DMS153 treated with DMSO at 0.1 percent for 48 hours (cell line): ENCODE measurements around the gene FBXL20.
"Not testable (repeated sequence)": the region's sequence is repeated elsewhere in the genome, so short reads cannot be mapped to it uniquely, and the experiment has no call there.

Experiments used
- DNase-seq: peaks from one replicate; lab custom pipeline; 2025; ENCODE audit not compliant: unreplicated experiment; lab: John Stamatoyannopoulos, UW

Gene FBXL20

DNA sequence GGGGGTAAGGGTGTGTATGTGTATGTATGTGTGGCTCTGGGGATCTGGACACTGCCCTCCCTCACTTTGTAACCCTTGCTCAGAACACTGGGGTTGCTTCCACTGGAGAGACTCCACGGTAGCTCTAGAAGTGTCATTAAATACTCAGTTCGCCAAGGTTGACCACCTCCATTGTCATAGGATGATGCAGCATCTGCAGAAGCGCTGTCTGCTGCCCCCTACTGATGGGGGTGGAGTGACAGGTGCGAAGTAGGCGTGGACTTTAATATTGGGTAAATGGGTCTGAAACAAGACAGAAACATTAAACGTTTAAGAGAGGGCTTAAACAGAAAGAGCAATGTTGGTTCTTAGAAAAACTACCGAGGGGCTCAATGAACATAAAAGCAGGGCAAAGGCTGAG, 140.1 kb downstream of the FBXL20 start:
- DNase-seq, result no peak

- no peak for DNase-seq
Observed at GRCh38 chr17:39252788-39253460, 148.5 kb downstream of the FBXL20 start.

GRCh38 chr17:39251997-39252396, 149.4 kb downstream of the FBXL20 start:
- no peak for DNase-seq

- DNase-seq, result not testable (repeated sequence)
Observed at GRCh38 chr17:39250076-39250475, 151.3 kb downstream of the FBXL20 start.

DNA sequence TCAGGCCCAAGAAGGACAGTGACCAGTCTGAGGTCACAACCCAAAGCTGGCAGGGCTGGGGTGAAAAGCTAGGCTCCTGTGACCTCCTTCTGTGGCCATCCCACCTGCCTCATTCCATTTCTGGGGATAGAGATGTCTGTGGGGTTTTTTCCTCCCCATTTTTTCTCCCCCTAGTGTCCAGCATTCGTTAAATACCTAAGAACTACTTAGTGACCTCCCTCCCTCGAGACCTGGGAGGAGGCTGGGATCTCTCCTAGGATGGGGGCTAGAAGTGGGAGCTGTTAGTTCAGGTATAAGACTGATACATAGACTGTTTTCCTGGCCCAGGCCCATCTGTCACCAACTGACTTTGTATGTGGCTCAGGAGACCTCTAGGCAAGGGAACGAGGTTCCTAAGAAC, 155.2 kb downstream of the FBXL20 start:
- no peak for DNase-seq

DNA sequence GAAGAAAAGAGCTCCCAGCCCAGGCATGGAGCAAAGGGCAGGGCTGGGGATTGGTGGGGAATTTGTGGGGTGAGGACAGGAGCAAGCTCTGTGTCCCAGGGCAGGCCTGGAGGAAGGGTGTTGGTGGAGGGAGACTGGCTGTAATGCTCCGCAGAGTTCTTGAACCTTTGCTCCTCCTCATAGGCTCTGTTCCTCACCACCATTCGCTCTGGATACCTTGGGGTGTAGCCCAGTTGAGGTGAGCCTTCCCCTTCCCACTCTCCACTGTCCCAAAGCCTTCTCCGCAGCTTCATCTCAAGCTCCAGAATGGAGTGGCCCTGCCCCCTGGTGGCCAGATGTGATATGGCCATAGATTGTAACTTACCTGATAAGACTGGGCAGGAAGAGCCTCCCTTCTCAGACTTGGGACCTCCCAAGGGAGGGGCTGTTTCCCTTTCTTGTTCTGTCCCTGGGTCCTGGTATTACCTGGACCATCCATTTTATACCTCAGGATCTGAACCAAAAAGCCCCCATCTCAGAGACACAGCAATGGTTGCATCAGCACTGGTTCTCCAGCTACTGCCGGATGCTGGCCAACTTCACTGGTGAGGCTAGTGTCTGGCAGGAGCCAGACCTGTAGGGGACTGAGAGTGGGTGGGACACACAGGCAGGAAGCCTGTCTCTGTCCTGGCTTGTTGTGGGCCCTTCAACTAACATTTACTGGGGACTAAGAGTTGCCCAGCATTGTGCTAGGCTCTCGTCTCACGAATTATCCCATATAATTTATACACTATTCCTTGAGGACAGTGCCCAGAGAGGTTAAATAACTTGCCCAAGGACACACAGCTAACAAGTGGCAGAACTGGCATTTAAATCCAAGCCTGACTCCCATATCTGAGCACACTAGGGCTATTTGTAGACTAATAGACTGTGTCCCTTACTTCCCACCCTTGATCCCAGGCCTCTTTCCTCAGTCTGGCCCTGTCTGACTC, 156.5 kb downstream of the FBXL20 start:
- DNase-seq, result peak; percentile 33

DNA sequence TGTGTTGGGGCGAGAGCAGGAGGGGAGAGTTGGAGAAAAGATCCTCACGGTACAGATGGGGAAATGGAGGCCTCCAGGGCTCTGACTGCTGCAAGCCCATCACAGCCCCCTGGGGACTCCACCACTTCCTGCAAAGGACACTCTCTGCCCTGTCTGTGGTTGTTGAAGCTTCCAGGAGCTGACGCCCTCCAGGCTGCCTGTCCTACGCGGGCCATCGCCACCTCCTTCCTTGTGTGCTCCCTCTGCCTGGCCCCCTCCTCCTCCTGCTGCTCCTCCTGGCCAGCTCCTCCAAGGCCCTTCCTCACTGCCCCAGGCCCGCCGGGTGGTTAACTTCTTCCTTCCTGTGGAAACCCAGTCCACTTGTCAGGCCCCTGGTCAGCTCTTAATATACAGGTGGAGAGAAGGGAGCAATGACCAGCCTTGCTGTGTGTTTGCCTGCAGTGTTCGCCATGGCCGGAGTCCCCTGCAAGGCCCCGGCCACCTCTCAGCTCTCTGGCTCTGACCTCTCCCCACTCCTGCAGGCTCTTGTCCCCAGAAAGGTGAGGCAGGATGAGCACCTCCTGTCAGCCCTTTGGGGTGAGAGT, 157.3 kb downstream of the FBXL20 start:
- DNase-seq, result no peak

- no peak for DNase-seq
Observed at GRCh38 chr17:39243155-39243554, 158.3 kb downstream of the FBXL20 start.

DNA sequence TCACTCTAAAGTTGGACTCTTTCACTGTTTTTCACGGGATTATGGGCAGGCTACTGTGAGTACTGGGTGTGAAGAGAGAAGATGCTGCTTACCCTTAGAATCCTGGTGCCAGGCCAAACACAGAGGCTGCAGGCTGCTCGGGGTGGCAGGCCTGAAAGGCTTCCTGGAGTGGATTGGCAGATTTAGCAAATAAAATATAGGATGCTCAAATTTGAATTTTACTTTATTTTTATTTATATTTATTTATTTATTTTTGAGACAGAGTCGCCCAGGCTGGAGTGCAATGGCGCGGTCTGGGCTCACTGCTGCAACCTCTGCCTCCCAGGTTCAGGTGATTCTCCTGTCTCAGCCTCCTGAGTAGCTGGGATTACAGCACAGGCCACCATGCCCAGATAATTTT, 160.8 kb downstream of the FBXL20 start:
- no peak for DNase-seq

- DNase-seq, result peak; percentile 14
Observed at GRCh38 chr17:39239640-39240314, 161.6 kb downstream of the FBXL20 start.

GRCh38 chr17:39238311-39238972, 163.0 kb downstream of the FBXL20 start:
- DNase-seq, result peak; percentile 77

- DNase-seq, result no peak
Observed at GRCh38 chr17:39237586-39237985, 163.8 kb downstream of the FBXL20 start.

DNA sequence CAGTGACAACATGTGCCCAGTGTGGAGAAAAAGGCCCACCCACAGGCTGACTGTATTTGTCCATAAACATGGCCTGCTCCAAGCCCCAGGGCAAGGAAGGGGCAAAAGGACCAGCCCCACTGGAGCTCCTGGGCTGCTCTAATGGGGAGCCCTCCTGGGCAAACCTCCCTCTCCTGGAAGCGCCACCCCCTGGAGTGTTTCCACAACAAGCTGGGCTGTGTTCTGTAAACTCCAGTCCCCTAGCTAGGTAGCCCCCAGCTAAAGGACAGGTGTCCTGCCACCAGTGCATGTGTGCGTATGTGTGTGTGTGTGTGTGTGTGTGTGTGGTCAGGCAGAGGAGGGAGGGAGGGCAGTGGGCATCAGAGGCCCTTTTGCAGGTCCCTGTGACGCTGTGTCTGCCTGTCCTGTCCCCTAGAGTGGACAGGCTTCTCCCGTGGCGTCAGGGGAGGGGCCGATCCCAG, 164.4 kb downstream of the FBXL20 start:
- peak; percentile 58 for DNase-seq

DNA sequence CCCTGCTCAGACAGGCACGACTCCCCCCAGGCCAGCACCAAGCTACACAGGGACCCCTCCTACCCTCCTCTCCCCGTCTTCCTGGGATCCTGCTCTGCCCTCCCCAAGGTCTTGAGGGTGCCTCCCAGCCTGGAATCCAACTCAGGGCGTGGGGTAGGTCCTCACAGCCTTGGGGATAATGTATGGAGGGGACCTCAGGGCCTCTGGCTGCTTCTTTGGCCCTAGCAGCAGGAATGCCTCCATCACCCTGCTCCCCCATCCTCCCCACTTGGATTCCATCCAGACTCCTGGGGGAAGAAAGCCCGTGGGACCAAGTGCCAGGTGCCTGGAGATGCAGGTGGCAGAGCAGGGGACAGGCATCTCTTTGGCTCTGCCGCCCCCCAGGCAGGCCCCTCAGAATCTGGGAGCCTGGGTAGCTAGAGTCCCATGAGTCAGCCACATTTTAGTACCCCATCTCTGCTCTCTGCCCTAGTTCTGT, 164.9 kb downstream of the FBXL20 start:
- DNase-seq, result peak; percentile 32

DNA sequence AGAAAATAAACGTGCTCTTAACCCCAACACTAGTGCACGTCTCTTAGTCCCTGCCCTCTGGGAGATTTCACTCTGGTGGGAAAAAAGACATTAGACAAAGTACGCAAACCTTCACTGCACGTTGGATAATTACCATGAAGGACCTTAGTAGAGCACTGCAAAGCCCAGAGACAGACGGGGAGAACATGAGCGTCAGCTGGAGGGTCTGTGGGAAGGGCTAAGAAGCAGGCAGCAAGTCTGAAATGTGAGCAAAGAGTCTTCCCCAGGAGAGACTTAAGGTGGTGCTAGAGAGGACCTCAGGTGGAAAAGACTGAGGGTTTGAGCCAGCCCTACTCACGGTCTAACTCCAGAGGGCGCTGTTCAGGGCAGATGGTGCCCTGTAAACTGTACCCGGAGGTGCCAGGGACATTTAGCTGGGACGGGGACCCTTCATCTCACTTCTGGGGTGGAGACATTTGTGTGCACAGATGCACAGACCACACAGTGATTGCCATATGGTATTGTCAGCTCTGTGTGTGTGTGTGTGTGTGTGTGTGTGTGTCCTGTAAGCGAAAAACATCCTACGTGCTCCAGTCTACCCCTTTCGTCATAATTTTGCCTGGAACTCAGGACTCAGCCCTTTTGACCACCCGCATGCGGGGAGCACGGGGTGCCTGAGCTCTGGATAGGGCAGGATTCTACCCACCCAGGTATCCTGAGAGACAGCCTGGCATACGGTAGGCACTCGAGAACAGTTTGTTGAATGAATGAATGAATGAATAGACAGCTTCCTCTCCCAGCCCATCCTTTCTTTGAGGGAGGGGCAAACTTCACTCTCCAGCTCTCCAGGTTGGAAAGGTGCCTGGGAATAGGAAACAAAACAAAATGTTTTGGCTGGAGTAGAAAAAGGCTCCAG, 165.6 kb downstream of the FBXL20 start:
- peak; percentile 57 for DNase-seq

DNA sequence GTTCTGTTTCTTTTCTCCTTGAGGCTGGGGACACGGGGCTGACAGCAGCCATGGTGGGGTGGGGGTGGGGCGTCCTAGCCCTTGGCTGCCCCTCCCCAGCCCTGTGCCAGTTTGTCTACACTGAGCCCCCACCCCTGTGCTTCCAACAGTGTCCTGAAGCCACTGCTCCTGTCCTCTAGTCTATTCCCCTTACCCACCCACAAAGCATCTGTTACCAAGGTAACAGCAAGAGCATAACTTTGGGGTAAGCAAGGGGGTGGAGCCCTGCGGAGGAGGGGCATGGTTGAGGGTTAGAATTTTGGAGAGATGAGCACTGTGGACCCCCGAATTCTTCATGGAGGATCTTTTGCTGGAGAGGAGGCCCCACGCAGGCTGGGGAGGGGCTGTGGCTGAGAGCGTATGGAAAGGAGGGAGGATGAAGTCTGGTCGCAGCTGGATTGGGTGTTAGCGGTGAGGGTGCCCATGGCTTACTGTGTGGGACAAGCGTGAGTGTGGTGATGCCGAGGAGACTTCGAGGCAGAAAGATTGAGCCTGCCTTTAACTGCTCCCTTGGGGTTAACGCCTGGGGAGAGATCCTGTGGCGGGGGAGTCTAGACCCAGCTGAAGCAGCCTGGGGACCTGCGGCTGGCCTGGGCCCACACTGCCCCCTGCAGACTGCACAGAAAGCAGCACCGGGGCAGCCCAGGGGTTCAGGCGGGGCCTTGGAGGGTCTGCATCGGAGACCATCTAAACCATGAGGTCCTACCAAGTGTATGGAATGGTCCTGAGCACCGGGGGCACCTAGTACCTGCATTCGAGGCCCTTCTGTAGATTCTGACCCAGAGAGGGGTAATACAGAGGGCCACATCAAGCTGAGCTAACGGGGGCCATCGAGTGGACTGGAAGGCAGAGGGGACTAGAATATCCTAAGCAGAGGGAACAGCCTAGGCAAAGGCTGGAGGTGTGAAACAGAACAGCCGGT, 169.6 kb downstream of the FBXL20 start:
- no peak for DNase-seq

- no peak for DNase-seq
Observed at GRCh38 chr17:39231091-39231561, 170.3 kb downstream of the FBXL20 start.

GRCh38 chr17:39230361-39230760, 171.1 kb downstream of the FBXL20 start:
- no peak for DNase-seq
